IMR-90 (cell line): ENCODE measurements around the gene KIF9. TPM values are rescaled to one million over a fixed set of nuclear protein-coding genes. Genes with fewer than 3 reads are reported as not detected.

Experiments
- ATAC-seq: fragments of 200-7000 bp; cut with Tn5 transposase; 2 replicates; pipeline ENCODE4 v1.9.1; 2020; ENCODE audit warnings: low read depth, mild to moderate bottlenecking, moderate library complexity
- BruUV-seq: library from RNA; stranded (reverse); fragments of 400-500 nt; replicated peaks from 2 replicates; lab custom pipeline; 2021; lab: Mats Ljungman, UMichigan
- CTCF ChIA-PET: fragments of 300-600 bp; formaldehyde crosslinking; extraction: SDS; loops from one replicate; lab custom pipeline; 2021; ENCODE audit warnings: antibody characterized with exemption; lab: Yijun Ruan, JAX
- POLR2A ChIA-PET: fragments of 300-600 bp; sonication (Branson Sonifier 250); formaldehyde crosslinking; loops from one replicate; lab custom pipeline; 2022; ENCODE audit warnings: antibody characterized with exemption; ENCODE audit not compliant: unreplicated experiment; lab: Charles Lee
- DNase-seq: peaks from one replicate; pipeline ENCODE4 v3.0.0; 2013
- H2AFZ ChIP-seq: replicated peaks from 2 replicates; pipeline ENCODE3; 2013; ENCODE audit warnings: low read length, mild to moderate bottlenecking; ENCODE audit not compliant: poor library complexity
- H2AK5ac ChIP-seq: 2 replicates; pipeline ENCODE4 v1.6.1; 2013; ENCODE audit warnings: low read depth, low read length, inconsistent platforms
- H2AK9ac ChIP-seq: replicated peaks from 2 replicates; pipeline ENCODE3; 2013; ENCODE audit warnings: mild to moderate bottlenecking, low read depth, low read length, moderate library complexity; ENCODE audit not compliant: poor library complexity
- H2BK120ac ChIP-seq: 2 replicates; pipeline ENCODE4 v1.6.1; 2013; ENCODE audit warnings: low read depth, low read length, inconsistent platforms
- H2BK15ac ChIP-seq: 3 replicates; pipeline ENCODE4 v1.6.1; 2013; ENCODE audit warnings: low read depth, low read length, inconsistent platforms
- H2BK20ac ChIP-seq: 2 replicates; pipeline ENCODE4 v1.6.1; 2013; ENCODE audit warnings: low read depth, mild to moderate bottlenecking, inconsistent platforms, low read length, moderate library complexity
- H2BK5ac ChIP-seq: 2 replicates; pipeline ENCODE4 v1.6.1; 2013; ENCODE audit warnings: mild to moderate bottlenecking, low read depth, low read length, inconsistent platforms; ENCODE audit not compliant: poor library complexity, severe bottlenecking
- H3K14ac ChIP-seq: replicated peaks from 2 replicates; pipeline ENCODE4 v1.6.1; 2013; ENCODE audit warnings: low read depth, low read length, inconsistent platforms
- H3K18ac ChIP-seq: 2 replicates; pipeline ENCODE4 v1.6.1; 2013; ENCODE audit warnings: low read depth, low read length, control low read depth
- H3K23ac ChIP-seq: 2 replicates; pipeline ENCODE4 v1.6.1; 2013; ENCODE audit warnings: low read depth, low read length, inconsistent platforms
- H3K27ac ChIP-seq: 2 replicates; pipeline ENCODE4 v1.5.1; 2013; ENCODE audit warnings: mild to moderate bottlenecking, control low read depth, low read length; ENCODE audit not compliant: insufficient read depth
- H3K27me3 ChIP-seq: 2 replicates; pipeline ENCODE4 v1.6.1; 2013; ENCODE audit warnings: low read length; ENCODE audit not compliant: control insufficient read depth, insufficient read depth
- H3K36me3 ChIP-seq: 2 replicates; pipeline ENCODE4 v1.6.1; 2013; ENCODE audit warnings: low read length, mixed read lengths; ENCODE audit not compliant: control insufficient read depth, insufficient read depth
- H3K4ac ChIP-seq: 2 replicates; pipeline ENCODE4 v1.6.1; 2013; ENCODE audit warnings: low read depth, low read length, inconsistent platforms
- H3K4me1 ChIP-seq: 2 replicates; pipeline ENCODE4 v1.6.1; 2013; ENCODE audit warnings: low read length, mixed read lengths; ENCODE audit not compliant: control insufficient read depth, insufficient read depth
- H3K4me2 ChIP-seq: 2 replicates; pipeline ENCODE4 v1.6.1; 2013; ENCODE audit warnings: low read depth, mild to moderate bottlenecking, control low read depth, low read length, moderate library complexity
- H3K4me3 ChIP-seq: 2 replicates; pipeline ENCODE4 v1.5.1; 2013; ENCODE audit warnings: low read depth, mild to moderate bottlenecking, control low read depth, low read length, moderate library complexity; ENCODE audit not compliant: insufficient read depth
- H3K56ac ChIP-seq: 2 replicates; pipeline ENCODE4 v1.6.1; 2013; ENCODE audit warnings: low read length, inconsistent platforms; ENCODE audit not compliant: insufficient read depth; ENCODE audit errors: extremely low read depth
- H3K79me1 ChIP-seq, 2 experiments: 2 replicates each; pipeline ENCODE4 v1.6.1; 2013; ENCODE audit warnings: low read length in 2 of 2, inconsistent platforms in 1 of 2, low read depth in 1 of 2
- H3K9ac ChIP-seq: 2 replicates; pipeline ENCODE4 v1.6.1; 2013; ENCODE audit warnings: low read depth, low read length, control low read depth
- H3K9me1 ChIP-seq: 2 replicates; pipeline ENCODE4 v1.6.1; 2013; ENCODE audit warnings: low read length, inconsistent platforms; ENCODE audit not compliant: insufficient read depth
- H3K9me3 ChIP-seq: 2 replicates; pipeline ENCODE4 v1.6.1; 2013; ENCODE audit warnings: low read length; ENCODE audit not compliant: control insufficient read depth, insufficient read depth
- H4K20me1 ChIP-seq: 2 replicates; pipeline ENCODE4 v1.6.1; 2013; ENCODE audit warnings: low read length, inconsistent platforms; ENCODE audit not compliant: insufficient read depth
- H4K5ac ChIP-seq: 2 replicates; pipeline ENCODE4 v1.6.1; 2013; ENCODE audit warnings: mild to moderate bottlenecking, low read depth, low read length, control low read depth
- H4K8ac ChIP-seq, 2 experiments: 2 replicates each; pipeline ENCODE4 v1.6.1; 2013; ENCODE audit warnings: low read depth in 2 of 2, low read length in 2 of 2, control low read depth in 1 of 2, inconsistent platforms in 1 of 2
- H4K91ac ChIP-seq: 2 replicates; pipeline ENCODE4 v1.6.1; 2013; ENCODE audit warnings: low read depth, low read length, inconsistent platforms; ENCODE audit not compliant: insufficient read depth
- BHLHE40 ChIP-seq: fragments of 150-350 bp; IDR thresholded peaks from 2 replicates; pipeline ENCODE4 v1.6.1; 2016; ENCODE audit warnings: mild to moderate bottlenecking, low read depth, low read length
- CEBPB ChIP-seq: IDR thresholded peaks from 2 replicates; pipeline ENCODE4 v1.6.1; 2012; ENCODE audit warnings: low read depth, low read length, improper control_type of control experiment
- CHD1 ChIP-seq: IDR thresholded peaks from 2 replicates; pipeline ENCODE4 v1.6.1; 2012; ENCODE audit warnings: low read depth, low read length, improper control_type of control experiment
- CTCF ChIP-seq: conservative IDR thresholded peaks from 2 replicates; pipeline ENCODE4 v1.5.1; 2012; ENCODE audit warnings: mild to moderate bottlenecking, low read depth, low read length, improper control_type of control experiment
- ELK1 ChIP-seq: fragments of 150-350 bp; IDR thresholded peaks from 2 replicates; pipeline ENCODE4 v1.6.1; 2016; ENCODE audit warnings: low read depth, mild to moderate bottlenecking, low read length, moderate library complexity, borderline replicate concordance
- FOS ChIP-seq: fragments of 150-350 bp; IDR thresholded peaks from 2 replicates; pipeline ENCODE4 v1.6.1; 2016; ENCODE audit warnings: low read depth, low read length
- MAFK ChIP-seq: IDR thresholded peaks from 2 replicates; pipeline ENCODE4 v1.6.1; 2012; ENCODE audit warnings: low read depth, low read length, improper control_type of control experiment
- MAZ ChIP-seq: IDR thresholded peaks from 2 replicates; pipeline ENCODE4 v1.6.1; 2012; ENCODE audit warnings: low read depth, mild to moderate bottlenecking, low read length, improper control_type of control experiment, moderate library complexity, borderline replicate concordance
- MXI1 ChIP-seq: IDR thresholded peaks from 2 replicates; pipeline ENCODE4 v1.6.1; 2012; ENCODE audit warnings: low read depth, mild to moderate bottlenecking, low read length, moderate library complexity, borderline replicate concordance
- NFE2L2 ChIP-seq: fragments of 150-350 bp; IDR thresholded peaks from 2 replicates; pipeline ENCODE4 v1.6.1; 2016; ENCODE audit warnings: low read depth, mild to moderate bottlenecking, low read length
- POLR2A ChIP-seq: IDR thresholded peaks from 2 replicates; pipeline ENCODE4 v1.6.1; 2012; ENCODE audit warnings: mild to moderate bottlenecking, low read depth, low read length
- RAD21 ChIP-seq: IDR thresholded peaks from 2 replicates; pipeline ENCODE4 v1.6.1; 2012; ENCODE audit warnings: low read length, improper control_type of control experiment
- RCOR1 ChIP-seq: IDR thresholded peaks from 2 replicates; pipeline ENCODE4 v1.6.1; 2012; ENCODE audit warnings: mild to moderate bottlenecking, low read length, improper control_type of control experiment; ENCODE audit not compliant: insufficient replicate concordance
- RFX5 ChIP-seq: IDR thresholded peaks from 2 replicates; pipeline ENCODE4 v1.8.0; 2012; ENCODE audit warnings: low read depth, mild to moderate bottlenecking, low read length, moderate library complexity
- SMC3 ChIP-seq: fragments of 150-350 bp; IDR thresholded peaks from 2 replicates; pipeline ENCODE4 v1.6.1; 2016; ENCODE audit warnings: low read depth, mild to moderate bottlenecking, antibody characterized with exemption, low read length, moderate library complexity
- USF2 ChIP-seq: fragments of 150-350 bp; IDR thresholded peaks from 2 replicates; pipeline ENCODE4 v1.6.1; 2017; ENCODE audit warnings: mild to moderate bottlenecking, antibody characterized with exemption, low read length, low read depth
- WGBS, 2 experiments: methylation state at CpG; one replicate each; pipeline versions ENCODE4 v1.1.5 to v1.1.7; 2013; ENCODE audit warnings: missing lambda C conversion rate in 2 of 2; ENCODE audit not compliant: insufficient read length in 1 of 2; ENCODE audit errors: extremely low coverage in 2 of 2; 5-methylcytosine and 5-hydroxymethylcytosine counted together
- dilution Hi-C: fragments of 300-500 bp; cut with HindIII; formaldehyde crosslinking; loops from one replicate; pipeline ENCODE4 v1.14.3; 2018; ENCODE audit warnings: low sequenced_read_pairs; ENCODE audit not compliant: unreplicated experiment
- in situ Hi-C: fragments of 300-500 bp; cut with MboI; formaldehyde crosslinking; loops from 3 replicates; pipeline ENCODE4 v1.14.3; 2019; ENCODE audit warnings: low sequenced_read_pairs, inconsistent platforms, mixed read lengths
- intact Hi-C: fragments of 100-400 bp; cut with micrococcal nuclease; formaldehyde crosslinking; loops from 2 replicates; pipeline ENCODE4 v1.10.0; 2022
- polyA plus RNA-seq, 3 experiments: library from polyadenylated mRNA; depleted of rRNA; stranded (reverse); fragments of >200 nt; gene quantifications; 2 replicates each; pipeline ENCODE4 v1.2.3, GENCODE V29; 2012; ENCODE audit warnings: low replicate concordance in 1 of 3
- total RNA-seq: library from RNA; depleted of rRNA; stranded (reverse); fragments of >200 nt; gene quantifications from 2 replicates; pipeline ENCODE4 v1.2.3, GENCODE V29; 2012

The KIF9 gene
- total and polyA plus RNA-seq, 2 of the 4 experiments (the other 2 are of a cell fraction): 1.8 to 5.0 TPM

- no peak overlapping the region for H2AFZ ChIP-seq
- ChIA-PET CTCF (no interaction called here), POLR2A (no interaction called here)
- no peak for ATAC-seq
- H3K79me1 ChIP-seq: no peaks in the 10 kb centered on the region
- in situ Hi-C loops (no loop called here), dilution Hi-C loops (no loop called here), intact Hi-C loops (no loop called here)
- H3K56ac ChIP-seq: no peak overlapping the region
- H3K18ac ChIP-seq: no peak overlapping the region
- no peaks in the 10 kb centered on the region; the same call in 1 of the 2 replicates for H3K36me3 ChIP-seq
- BruUV-seq: no TSS peak
- no peak overlapping the region for H3K23ac ChIP-seq
- peaks cover 11% of the 10 kb centered on the region; the same call in 1 of the 2 replicates for H3K9me1 ChIP-seq
- H3K4me3 ChIP-seq: no peak overlapping the region
- H3K4me2 ChIP-seq: no peak overlapping the region
- H2BK120ac ChIP-seq: no peak overlapping the region
- H2BK5ac ChIP-seq: no peak overlapping the region
- no peak overlapping the region for H4K8ac ChIP-seq
- H4K5ac ChIP-seq: no peak overlapping the region
- H2AK5ac ChIP-seq: no peak overlapping the region
- H4K20me1 ChIP-seq: no peaks in the 10 kb centered on the region
- H2AK9ac ChIP-seq: no peak overlapping the region
- H3K14ac ChIP-seq: no peak overlapping the region
- no peak overlapping the region for H2BK20ac ChIP-seq
- DNase-seq: no peak
- H3K27ac ChIP-seq: no peak overlapping the region
- H2BK15ac ChIP-seq: no peak overlapping the region
- H3K9ac ChIP-seq: no peak overlapping the region
- H3K4ac ChIP-seq: no peak overlapping the region
- H3K27me3 ChIP-seq: no peaks in the 10 kb centered on the region
- no peaks in the 10 kb centered on the region for H3K9me3 ChIP-seq
- H3K4me1 ChIP-seq: peaks cover 2% of the 10 kb centered on the region; the same call in 1 of the 2 replicates
- H4K91ac ChIP-seq: no peak overlapping the region
- no peak for TF ChIP-seq RAD21
- no peak for TF ChIP-seq MXI1
- TF ChIP-seq BHLHE40: no peak
- TF ChIP-seq POLR2A: no peak
- no peak for TF ChIP-seq RCOR1
- no peak for TF ChIP-seq FOS
- no peak for TF ChIP-seq CEBPB
- TF ChIP-seq USF2: no peak
- no peak for TF ChIP-seq SMC3
- no peak for TF ChIP-seq ELK1
- no peak for TF ChIP-seq MAFK
- TF ChIP-seq CTCF: no peak
- TF ChIP-seq MAZ: no peak
- TF ChIP-seq CHD1: no peak
- no peak for TF ChIP-seq RFX5
- no peak for TF ChIP-seq NFE2L2
- WGBS, 2 experiments: no CpG with 5 or more reads among the region's 3 CpGs
Measured at GRCh38 chr3:47238017-47238416, 44.6 kb downstream of the KIF9 start.
